ENCODE measurements around the gene ARHGAP18. TPM values are rescaled to one million over a fixed set of nuclear protein-coding genes. Genes with fewer than 3 reads are reported as not detected.
A peak's percentile ranks its signal among the peaks of the same experiment; 100 is the strongest.

The ARHGAP18 gene
- total and polyA plus RNA-seq, 8 donors = 8.2 to 41.0 (median 27.2) TPM

DNA sequence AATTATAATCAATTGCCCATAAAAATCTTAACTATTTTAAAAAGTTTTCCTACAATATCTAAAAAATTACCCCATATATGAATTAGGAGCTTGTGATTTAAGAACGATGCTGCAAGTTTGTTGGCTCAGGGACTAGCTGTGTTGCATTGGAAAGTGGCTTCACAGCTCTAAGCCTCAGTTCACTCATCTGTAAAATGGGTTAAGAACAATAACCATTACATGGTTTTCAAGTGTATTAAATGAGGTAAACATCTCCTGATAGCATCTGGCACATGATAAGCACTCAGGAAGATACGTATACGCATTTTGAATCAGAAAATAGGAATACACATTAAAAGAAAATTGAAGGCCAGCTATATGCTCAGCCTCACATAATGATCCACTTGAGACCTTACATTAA is 76.4 kb downstream of the ARHGAP18 start:
- H3K27ac ChIP-seq = no peak overlapping the region
- DNase-seq (no peak), FAIRE-seq (no peak), ATAC-seq (no peak)
- H3K36me3 ChIP-seq = peaks cover 0 to 8% (median 0%) of the 10 kb centered on the region in 3 donors
- WGBS, 2 donors = 90 to 92% methylated on average over 3 of the region's 3 CpGs
- no peak overlapping the region for H3K4me3 ChIP-seq
- intact Hi-C loops (cut with DNase I) = no loop called here
- TF ChIP-seq, protein P1, sequence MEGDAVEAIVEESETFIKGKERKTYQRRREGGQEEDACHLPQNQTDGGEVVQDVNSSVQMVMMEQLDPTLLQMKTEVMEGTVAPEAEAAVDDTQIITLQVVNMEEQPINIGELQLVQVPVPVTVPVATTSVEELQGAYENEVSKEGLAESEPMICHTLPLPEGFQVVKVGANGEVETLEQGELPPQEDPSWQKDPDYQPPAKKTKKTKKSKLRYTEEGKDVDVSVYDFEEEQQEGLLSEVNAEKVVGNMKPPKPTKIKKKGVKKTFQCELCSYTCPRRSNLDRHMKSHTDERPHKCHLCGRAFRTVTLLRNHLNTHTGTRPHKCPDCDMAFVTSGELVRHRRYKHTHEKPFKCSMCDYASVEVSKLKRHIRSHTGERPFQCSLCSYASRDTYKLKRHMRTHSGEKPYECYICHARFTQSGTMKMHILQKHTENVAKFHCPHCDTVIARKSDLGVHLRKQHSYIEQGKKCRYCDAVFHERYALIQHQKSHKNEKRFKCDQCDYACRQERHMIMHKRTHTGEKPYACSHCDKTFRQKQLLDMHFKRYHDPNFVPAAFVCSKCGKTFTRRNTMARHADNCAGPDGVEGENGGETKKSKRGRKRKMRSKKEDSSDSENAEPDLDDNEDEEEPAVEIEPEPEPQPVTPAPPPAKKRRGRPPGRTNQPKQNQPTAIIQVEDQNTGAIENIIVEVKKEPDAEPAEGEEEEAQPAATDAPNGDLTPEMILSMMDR (IDR thresholded peaks at IDR 0.05) = no peak
- H3K9me3 ChIP-seq = no peaks in the 10 kb centered on the region
- no peaks in the 10 kb centered on the region for H3K27me3 ChIP-seq
- peaks cover 9 to 16% (median 10%) of the 10 kb centered on the region in 3 donors for H3K4me1 ChIP-seq

DNA sequence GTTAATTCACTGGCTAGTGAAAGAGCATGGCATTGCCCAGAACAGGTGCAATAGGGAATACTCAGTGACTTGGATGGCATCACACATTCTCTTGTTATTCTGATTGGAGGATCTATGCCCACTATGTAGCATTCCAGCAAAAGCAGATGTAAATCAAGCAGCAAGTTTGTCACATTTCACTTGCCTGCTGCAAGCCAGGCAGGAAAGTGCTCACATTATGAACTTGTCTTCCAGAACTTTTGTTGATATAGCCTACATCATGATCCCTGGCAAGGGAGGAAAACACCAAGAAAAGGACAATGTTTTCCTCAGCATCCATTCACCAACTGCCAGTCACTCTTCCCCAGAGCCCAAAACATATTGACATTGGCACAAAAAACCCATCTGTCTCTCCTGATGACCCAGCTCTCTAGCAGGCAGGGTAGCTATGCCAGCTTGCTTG is 77.8 kb downstream of the ARHGAP18 start:
- intact Hi-C loops (cut with DNase I) = no loop called here
- DNase-seq (no peak), FAIRE-seq (no peak), ATAC-seq (peak in 1 of 4 donors; percentile 25)
- no peaks in the 10 kb centered on the region for H3K9me3 ChIP-seq
- H3K27me3 ChIP-seq = no peaks in the 10 kb centered on the region
- TF ChIP-seq, protein P1 (IDR thresholded peaks at IDR 0.05) = no peak
- peaks cover 0 to 8% (median 0%) of the 10 kb centered on the region in 3 donors for H3K36me3 ChIP-seq
- peaks cover 0 to 3% (median 0%) of the 10 kb centered on the region in 3 donors for H3K4me1 ChIP-seq
- H3K27ac ChIP-seq = no peak overlapping the region
- no peak overlapping the region for H3K4me3 ChIP-seq

DNA sequence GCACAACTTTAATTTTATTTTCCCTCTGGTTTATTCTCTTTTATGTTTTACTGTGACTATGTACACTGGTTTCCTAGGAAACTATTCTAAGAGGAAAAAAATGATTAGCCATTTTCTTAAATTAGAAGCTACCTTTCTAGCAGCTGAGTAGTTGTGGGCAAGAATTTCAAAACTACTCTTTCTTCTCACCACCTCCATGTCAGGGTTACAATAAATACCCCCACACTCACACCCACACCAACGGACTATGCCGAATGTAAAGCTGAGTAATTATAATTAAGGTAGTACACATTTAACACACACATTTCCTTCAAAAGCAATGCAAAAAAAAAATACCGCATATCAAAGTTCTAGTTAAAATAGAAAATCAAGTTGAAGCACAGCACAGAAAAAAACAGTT is 78.9 kb downstream of the ARHGAP18 start:
- DNase-seq = no peak
- H3K9me3 ChIP-seq = no peaks in the 10 kb centered on the region
- H3K4me1 ChIP-seq = no peaks in the 10 kb centered on the region
- H3K36me3 ChIP-seq = peaks cover 0 to 8% (median 0%) of the 10 kb centered on the region in 3 donors
- no peak overlapping the region for H3K4me3 ChIP-seq
- WGBS, 2 donors = 74 to 75% methylated on average over 3 of the region's 3 CpGs
- intact Hi-C loops (cut with DNase I) = no loop called here
- H3K27ac ChIP-seq = no peak overlapping the region
- no peak for FAIRE-seq
- H3K27me3 ChIP-seq = no peaks in the 10 kb centered on the region
- no peak for ATAC-seq
- TF ChIP-seq, protein P1 (IDR thresholded peaks at IDR 0.05) = no peak

DNA sequence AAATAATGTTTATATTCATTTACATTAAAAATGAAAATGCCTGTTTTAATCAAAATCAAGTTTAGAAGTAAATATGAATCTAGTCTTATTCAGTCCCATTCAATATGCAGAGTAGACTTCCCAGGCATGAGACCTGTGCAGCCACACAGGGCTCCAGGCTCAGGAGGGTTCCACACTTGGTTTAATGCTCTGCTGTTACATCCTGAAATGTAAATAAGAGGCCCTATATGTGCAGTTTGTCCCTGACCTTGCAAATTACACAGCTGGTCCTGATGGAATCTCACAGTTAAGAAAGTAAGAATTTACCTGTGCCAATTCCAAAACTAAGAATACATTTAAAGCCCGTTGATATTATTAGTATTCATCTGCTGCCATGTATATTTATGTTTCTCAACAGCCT is 79.4 kb downstream of the ARHGAP18 start:
- H3K4me1 ChIP-seq = no peaks in the 10 kb centered on the region
- intact Hi-C loops (cut with DNase I) = no loop called here
- no peaks in the 10 kb centered on the region for H3K9me3 ChIP-seq
- ATAC-seq = no peak
- FAIRE-seq = no peak
- no peaks in the 10 kb centered on the region for H3K27me3 ChIP-seq
- DNase-seq = no peak
- TF ChIP-seq, protein P1 (IDR thresholded peaks at IDR 0.05) = no peak
- no peak overlapping the region for H3K4me3 ChIP-seq
- WGBS, 2 donors = 36 to 50% methylated on average over 1 of the region's 1 CpG
- no peak overlapping the region for H3K27ac ChIP-seq
- peaks cover 0 to 8% (median 0%) of the 10 kb centered on the region in 3 donors for H3K36me3 ChIP-seq

DNA sequence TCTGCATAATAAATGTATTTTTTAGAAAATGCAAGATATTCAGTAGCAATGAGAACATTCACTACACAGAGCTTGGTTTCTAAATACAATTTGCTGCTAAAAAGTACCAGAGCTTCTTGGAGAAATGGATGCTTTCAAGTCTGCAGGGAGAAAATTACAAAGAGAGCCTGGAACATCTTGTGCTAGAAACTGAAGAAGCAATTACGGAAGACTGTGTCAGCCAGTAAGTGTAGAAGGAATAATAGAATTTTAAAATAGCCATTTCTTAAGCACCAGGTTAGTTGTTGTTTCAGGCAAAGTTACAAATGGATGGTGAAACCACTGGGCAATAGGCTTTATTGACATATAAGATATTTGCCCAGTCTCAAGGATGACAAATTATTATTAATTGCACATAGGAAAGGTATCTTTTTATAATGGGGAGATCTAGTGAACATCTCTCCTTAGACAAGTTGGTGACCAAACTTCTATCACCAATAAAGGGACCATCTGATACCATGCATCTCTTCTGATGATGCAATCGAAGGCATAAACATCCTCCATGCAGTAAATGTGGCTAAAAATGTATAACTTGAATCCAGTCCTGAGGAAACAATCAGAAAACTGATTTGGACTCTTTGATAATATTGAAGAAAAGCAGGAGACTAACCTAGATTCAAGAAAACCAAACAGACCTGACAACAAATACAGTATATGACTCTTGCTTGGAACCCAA is 81.7 kb downstream of the ARHGAP18 start:
- TF ChIP-seq, protein P1 (IDR thresholded peaks at IDR 0.05) = no peak
- H3K4me3 ChIP-seq = no peak overlapping the region
- intact Hi-C loops (cut with DNase I) = no loop called here
- FAIRE-seq = no peak
- WGBS, 2 donors = 95 to 97% methylated on average over 2 of the region's 2 CpGs
- H3K27me3 ChIP-seq = no peaks in the 10 kb centered on the region
- no peaks in the 10 kb centered on the region for H3K9me3 ChIP-seq
- H3K36me3 ChIP-seq = peaks cover 0 to 8% (median 0%) of the 10 kb centered on the region in 3 donors
- no peaks in the 10 kb centered on the region for H3K4me1 ChIP-seq
- ATAC-seq = no peak
- no peak for DNase-seq
- H3K27ac ChIP-seq = no peak overlapping the region
